ENCODE data around the gene PLAU. TPM values are rescaled to one million over a fixed set of nuclear protein-coding genes. Genes with fewer than 3 reads are reported as not detected.

PLAU gene
- total and polyA plus RNA-seq, 2 of the 13 experiments (the other 11 are each of a cell fraction or from before 2014, with no cell fraction given), result 0.45 to 11.2 TPM

DNA sequence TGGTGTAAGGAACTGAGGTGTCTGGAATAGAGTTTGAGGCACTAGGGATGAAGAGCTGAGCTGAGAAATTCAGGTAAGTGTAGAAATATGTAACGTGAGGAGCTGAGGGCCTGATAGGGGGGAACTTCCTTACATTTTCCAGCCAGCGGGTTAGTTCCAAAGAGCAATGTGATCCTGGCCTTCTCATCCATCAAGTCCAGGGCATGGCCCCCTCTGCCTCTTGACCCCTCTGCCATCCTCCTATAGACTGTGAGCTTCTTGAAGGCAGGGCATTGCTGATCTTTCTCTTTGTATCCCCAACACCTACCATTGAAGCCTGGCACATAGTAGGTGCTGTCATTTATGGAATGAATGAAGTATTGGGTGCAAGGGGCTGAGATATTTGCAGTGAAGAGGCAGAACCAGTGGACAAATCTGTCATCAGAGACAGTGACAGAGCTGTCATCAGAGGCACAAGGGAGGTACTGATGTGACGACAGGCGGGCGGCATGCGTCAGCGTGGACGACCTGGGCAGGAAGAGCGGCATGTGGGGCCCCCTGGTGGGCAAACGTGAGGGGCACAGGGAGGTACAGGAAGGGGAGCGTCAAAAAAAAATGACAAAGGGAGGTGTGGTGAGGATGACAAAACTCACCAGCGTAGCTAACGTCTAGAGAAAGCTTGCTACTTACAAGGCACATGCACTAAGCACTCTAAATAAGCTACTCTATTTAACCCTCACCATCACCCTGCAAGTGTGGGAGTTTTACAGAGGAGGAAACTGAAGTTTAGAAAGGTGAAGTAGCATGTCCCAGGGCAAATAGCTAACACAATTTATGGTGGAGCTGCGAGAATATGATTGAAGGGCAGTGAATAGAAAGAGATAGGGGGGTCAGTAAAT lies 31.4 kb upstream of the PLAU start (continued):
- TF ChIP-seq ZNF616 (CRISPR knock-in tag; IDR thresholded peaks at IDR 0.05; ENCODE audit: low read depth) (no peak), CHD4 (IDR thresholded peaks at IDR 0.05; ENCODE audit: borderline replicate concordance, low read length) (no peak), SOX6 (IDR thresholded peaks at IDR 0.05) (no peak), SOX6 (CRISPR knock-in tag; IDR thresholded peaks at IDR 0.05) (peak; percentile 39), ZNF777 (CRISPR knock-in tag; IDR thresholded peaks at IDR 0.05) (no peak), ZFAT (CRISPR knock-in tag; conservative IDR thresholded peaks at IDR 0.05) (no peak), POLR2AphosphoS5 (IDR thresholded peaks at IDR 0.05; ENCODE audit: low read depth, low read length) (no peak), ARHGAP35 (CRISPR knock-in tag; IDR thresholded peaks at IDR 0.05; ENCODE audit: borderline replicate concordance) (no peak), MTF1 (CRISPR knock-in tag; IDR thresholded peaks at IDR 0.05) (no peak), ZBTB3 (CRISPR knock-in tag; IDR thresholded peaks at IDR 0.05; ENCODE audit: borderline replicate concordance, low read depth) (no peak), ZFP1 (CRISPR knock-in tag; IDR thresholded peaks at IDR 0.05) (no peak), ZBTB1 (CRISPR knock-in tag; IDR thresholded peaks at IDR 0.05; ENCODE audit: borderline replicate concordance) (no peak)
- TF ChIP-seq, protein P1, sequence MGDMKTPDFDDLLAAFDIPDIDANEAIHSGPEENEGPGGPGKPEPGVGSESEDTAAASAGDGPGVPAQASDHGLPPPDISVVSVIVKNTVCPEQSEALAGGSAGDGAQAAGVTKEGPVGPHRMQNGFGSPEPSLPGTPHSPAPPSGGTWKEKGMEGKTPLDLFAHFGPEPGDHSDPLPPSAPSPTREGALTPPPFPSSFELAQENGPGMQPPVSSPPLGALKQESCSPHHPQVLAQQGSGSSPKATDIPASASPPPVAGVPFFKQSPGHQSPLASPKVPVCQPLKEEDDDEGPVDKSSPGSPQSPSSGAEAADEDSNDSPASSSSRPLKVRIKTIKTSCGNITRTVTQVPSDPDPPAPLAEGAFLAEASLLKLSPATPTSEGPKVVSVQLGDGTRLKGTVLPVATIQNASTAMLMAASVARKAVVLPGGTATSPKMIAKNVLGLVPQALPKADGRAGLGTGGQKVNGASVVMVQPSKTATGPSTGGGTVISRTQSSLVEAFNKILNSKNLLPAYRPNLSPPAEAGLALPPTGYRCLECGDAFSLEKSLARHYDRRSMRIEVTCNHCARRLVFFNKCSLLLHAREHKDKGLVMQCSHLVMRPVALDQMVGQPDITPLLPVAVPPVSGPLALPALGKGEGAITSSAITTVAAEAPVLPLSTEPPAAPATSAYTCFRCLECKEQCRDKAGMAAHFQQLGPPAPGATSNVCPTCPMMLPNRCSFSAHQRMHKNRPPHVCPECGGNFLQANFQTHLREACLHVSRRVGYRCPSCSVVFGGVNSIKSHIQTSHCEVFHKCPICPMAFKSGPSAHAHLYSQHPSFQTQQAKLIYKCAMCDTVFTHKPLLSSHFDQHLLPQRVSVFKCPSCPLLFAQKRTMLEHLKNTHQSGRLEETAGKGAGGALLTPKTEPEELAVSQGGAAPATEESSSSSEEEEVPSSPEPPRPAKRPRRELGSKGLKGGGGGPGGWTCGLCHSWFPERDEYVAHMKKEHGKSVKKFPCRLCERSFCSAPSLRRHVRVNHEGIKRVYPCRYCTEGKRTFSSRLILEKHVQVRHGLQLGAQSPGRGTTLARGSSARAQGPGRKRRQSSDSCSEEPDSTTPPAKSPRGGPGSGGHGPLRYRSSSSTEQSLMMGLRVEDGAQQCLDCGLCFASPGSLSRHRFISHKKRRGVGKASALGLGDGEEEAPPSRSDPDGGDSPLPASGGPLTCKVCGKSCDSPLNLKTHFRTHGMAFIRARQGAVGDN (CRISPR knock-in tag; IDR thresholded peaks at IDR 0.05), result peak; percentile 71
- TF ChIP-seq, protein P2, sequence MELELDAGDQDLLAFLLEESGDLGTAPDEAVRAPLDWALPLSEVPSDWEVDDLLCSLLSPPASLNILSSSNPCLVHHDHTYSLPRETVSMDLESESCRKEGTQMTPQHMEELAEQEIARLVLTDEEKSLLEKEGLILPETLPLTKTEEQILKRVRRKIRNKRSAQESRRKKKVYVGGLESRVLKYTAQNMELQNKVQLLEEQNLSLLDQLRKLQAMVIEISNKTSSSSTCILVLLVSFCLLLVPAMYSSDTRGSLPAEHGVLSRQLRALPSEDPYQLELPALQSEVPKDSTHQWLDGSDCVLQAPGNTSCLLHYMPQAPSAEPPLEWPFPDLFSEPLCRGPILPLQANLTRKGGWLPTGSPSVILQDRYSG (CRISPR knock-in tag; IDR thresholded peaks at IDR 0.05), result no peak
- TF ChIP-seq, protein P3, sequence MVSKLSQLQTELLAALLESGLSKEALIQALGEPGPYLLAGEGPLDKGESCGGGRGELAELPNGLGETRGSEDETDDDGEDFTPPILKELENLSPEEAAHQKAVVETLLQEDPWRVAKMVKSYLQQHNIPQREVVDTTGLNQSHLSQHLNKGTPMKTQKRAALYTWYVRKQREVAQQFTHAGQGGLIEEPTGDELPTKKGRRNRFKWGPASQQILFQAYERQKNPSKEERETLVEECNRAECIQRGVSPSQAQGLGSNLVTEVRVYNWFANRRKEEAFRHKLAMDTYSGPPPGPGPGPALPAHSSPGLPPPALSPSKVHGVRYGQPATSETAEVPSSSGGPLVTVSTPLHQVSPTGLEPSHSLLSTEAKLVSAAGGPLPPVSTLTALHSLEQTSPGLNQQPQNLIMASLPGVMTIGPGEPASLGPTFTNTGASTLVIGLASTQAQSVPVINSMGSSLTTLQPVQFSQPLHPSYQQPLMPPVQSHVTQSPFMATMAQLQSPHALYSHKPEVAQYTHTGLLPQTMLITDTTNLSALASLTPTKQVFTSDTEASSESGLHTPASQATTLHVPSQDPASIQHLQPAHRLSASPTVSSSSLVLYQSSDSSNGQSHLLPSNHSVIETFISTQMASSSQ (IDR thresholded peaks at IDR 0.05; ENCODE audit: low read depth), result no peak
- TF ChIP-seq, protein P3 (CRISPR knock-in tag; IDR thresholded peaks at IDR 0.05; ENCODE audit: borderline replicate concordance), result no peak
- TF ChIP-seq, protein P4, sequence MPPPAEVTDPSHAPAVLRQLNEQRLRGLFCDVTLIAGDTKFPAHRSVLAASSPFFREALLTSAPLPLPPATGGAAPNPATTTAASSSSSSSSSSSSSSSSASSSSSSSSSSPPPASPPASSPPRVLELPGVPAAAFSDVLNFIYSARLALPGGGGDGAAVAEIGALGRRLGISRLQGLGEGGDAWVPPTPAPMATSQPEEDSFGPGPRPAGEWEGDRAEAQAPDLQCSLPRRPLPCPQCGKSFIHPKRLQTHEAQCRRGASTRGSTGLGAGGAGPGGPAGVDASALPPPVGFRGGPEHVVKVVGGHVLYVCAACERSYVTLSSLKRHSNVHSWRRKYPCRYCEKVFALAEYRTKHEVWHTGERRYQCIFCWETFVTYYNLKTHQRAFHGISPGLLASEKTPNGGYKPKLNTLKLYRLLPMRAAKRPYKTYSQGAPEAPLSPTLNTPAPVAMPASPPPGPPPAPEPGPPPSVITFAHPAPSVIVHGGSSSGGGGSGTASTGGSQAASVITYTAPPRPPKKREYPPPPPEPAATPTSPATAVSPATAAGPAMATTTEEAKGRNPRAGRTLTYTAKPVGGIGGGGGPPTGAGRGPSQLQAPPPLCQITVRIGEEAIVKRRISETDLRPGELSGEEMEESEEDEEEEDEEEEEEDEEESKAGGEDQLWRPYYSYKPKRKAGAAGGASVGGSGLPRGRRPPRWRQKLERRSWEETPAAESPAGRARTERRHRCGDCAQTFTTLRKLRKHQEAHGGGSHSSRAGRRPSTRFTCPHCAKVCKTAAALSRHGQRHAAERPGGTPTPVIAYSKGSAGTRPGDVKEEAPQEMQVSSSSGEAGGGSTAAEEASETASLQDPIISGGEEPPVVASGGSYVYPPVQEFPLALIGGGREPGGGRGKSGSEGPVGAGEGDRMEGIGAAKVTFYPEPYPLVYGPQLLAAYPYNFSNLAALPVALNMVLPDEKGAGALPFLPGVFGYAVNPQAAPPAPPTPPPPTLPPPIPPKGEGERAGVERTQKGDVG (CRISPR knock-in tag; IDR thresholded peaks at IDR 0.05; ENCODE audit: borderline replicate concordance), result no peak
